Lower leg skin (tissue), 4 donors: ENCODE data around the gene MAN2A1. TPM values are rescaled to one million over a fixed set of nuclear protein-coding genes. Genes with fewer than 3 reads are reported as not detected.

Source experiments
- DNase-seq, 2 donors: peaks; one replicate each; pipeline ENCODE4 v3.0.0-alpha.2; 2019; ENCODE audit warnings: low spot score in 2 of 2
- H3K4me3 ChIP-seq: fragments of 200-600 bp; sonication (generic); 2 replicates; pipeline ENCODE4 v1.5.1; 2017; ENCODE audit warnings: mild to moderate bottlenecking, low read depth; ENCODE audit not compliant: poor library complexity, severe bottlenecking
- CTCF ChIP-seq, 3 donors: fragments of 450-650 bp; IDR thresholded peaks; one replicate each; pipeline ENCODE4 v1.5.1; 2016; ENCODE audit warnings: antibody characterized with exemption in 3 of 3, mild to moderate bottlenecking in 3 of 3, moderate library complexity in 2 of 3
- POLR2A ChIP-seq, 2 donors: fragments of 450-650 bp; IDR thresholded peaks; one replicate each; pipeline ENCODE4 v1.6.1; 2016 to 2017; ENCODE audit warnings: antibody characterized with exemption in 2 of 2, mild to moderate bottlenecking in 1 of 2, moderate library complexity in 1 of 2
- WGBS, 2 donors: methylation state at CpG; one replicate each; pipeline ENCODE4 v1.1.5; 2018; 5-methylcytosine and 5-hydroxymethylcytosine counted together
- intact Hi-C: fragments of 100-400 bp; cut with DNase I; formaldehyde crosslinking; loops from one replicate; pipeline ENCODE4 v1.15.0; 2023; ENCODE audit warnings: low total_unique reads
- total RNA-seq, 4 donors: library from RNA; depleted of rRNA; stranded (reverse); fragments of >200 nt; gene quantifications; one replicate each; pipeline ENCODE4 v1.1.0, GENCODE V29; 2016

Gene MAN2A1
- total RNA-seq, 4 donors from 2014 or later, result 35.0 to 45.8 (median 40.2) TPM

GRCh38 chr5:109903061-109903460 is 213.3 kb downstream of the MAN2A1 start:
- no peak for DNase-seq
- H3K4me3 ChIP-seq, result no peak overlapping the region
- intact Hi-C loops, result no loop called here
- no peak for TF ChIP-seq CTCF (IDR thresholded peaks at IDR 0.05)
- WGBS, 2 donors, result 32 to 38% methylated on average over 2 of the region's 2 CpGs

- no peak for TF ChIP-seq CTCF (IDR thresholded peaks at IDR 0.05)
- no peak for TF ChIP-seq POLR2A (IDR thresholded peaks at IDR 0.05)
- intact Hi-C loops, result no loop called here
- 81 to 86% methylated on average over 1 of the region's 1 CpG for WGBS, 2 donors
- H3K4me3 ChIP-seq, result no peak overlapping the region
- DNase-seq, result no peak
Measured at GRCh38 chr5:109905906-109906305, 216.2 kb downstream of the MAN2A1 start.

- DNase-seq, result no peak
- intact Hi-C loops, result no loop called here
- no peak overlapping the region for H3K4me3 ChIP-seq
- WGBS, 2 donors, result 72 to 74% methylated on average over 3 of the region's 3 CpGs
- TF ChIP-seq CTCF (IDR thresholded peaks at IDR 0.05), result no peak
- no peak for TF ChIP-seq POLR2A (IDR thresholded peaks at IDR 0.05)
Measured at GRCh38 chr5:109907189-109907588, 217.5 kb downstream of the MAN2A1 start.

- intact Hi-C loops, result no loop called here
- DNase-seq, result no peak
- WGBS, 2 donors, result 55 to 72% methylated on average over 2 of the region's 2 CpGs
- TF ChIP-seq CTCF (IDR thresholded peaks at IDR 0.05) (no peak), POLR2A (IDR thresholded peaks at IDR 0.05) (no peak)
- H3K4me3 ChIP-seq, result no peak overlapping the region
Measured at GRCh38 chr5:109907731-109908130, 218.0 kb downstream of the MAN2A1 start.

GRCh38 chr5:109908366-109908765 is 218.6 kb downstream of the MAN2A1 start:
- H3K4me3 ChIP-seq, result no peak overlapping the region
- intact Hi-C loops, result no loop called here
- no peak for TF ChIP-seq POLR2A (IDR thresholded peaks at IDR 0.05)
- no peak for TF ChIP-seq CTCF (IDR thresholded peaks at IDR 0.05)
- no peak for DNase-seq
- 81 to 91% methylated on average over 3 of the region's 3 CpGs for WGBS, 2 donors

- 77 to 91% methylated on average over 5 of the region's 5 CpGs for WGBS, 2 donors
- no peak for DNase-seq
- intact Hi-C loops, result no loop called here
- TF ChIP-seq CTCF (IDR thresholded peaks at IDR 0.05) (no peak), POLR2A (IDR thresholded peaks at IDR 0.05) (no peak)
- H3K4me3 ChIP-seq, result no peak overlapping the region
Measured at GRCh38 chr5:109910874-109911273, 221.1 kb downstream of the MAN2A1 start.
